Renal pelvis (tissue), 12 donors: ENCODE measurements around the gene PTPRZ1. TPM values are rescaled to one million over a fixed set of nuclear protein-coding genes. Genes with fewer than 3 reads are reported as not detected.

Experiments used
- DNase-seq: peaks from one replicate; pipeline ENCODE4 v3.0.0-alpha.2; 2013
- long read RNA-seq, 16 experiments: transcript quantifications; one replicate each; lab custom pipeline, GENCODE V29; 2026
- polyA plus RNA-seq, 3 donors: library from polyadenylated mRNA; unstranded; fragments of 120-200 nt; gene quantifications; one replicate each; pipeline ENCODE4 v1.2.1, GENCODE V29; 2013; ENCODE audit not compliant: insufficient read length in 3 of 3

The PTPRZ1 gene
- polyA plus RNA-seq: 1 to 10 TPM; 2.4 to 3.7 (median 3.5) TPM
- long read RNA-seq, donor 1: 0 reads
- long read RNA-seq, donor 2: 0 reads
- long read RNA-seq, donor 3, partial matches to known transcripts: 0 of 1 reads
- long read RNA-seq, donor 3, other reads (novel, unspliced or antisense): 0 of 1 reads
- long read RNA-seq, donor 4: 0 reads
- long read RNA-seq, donor 5: 0 reads
- long read RNA-seq, donor 6: 0 reads
- long read RNA-seq, donor 7: 0 reads
- long read RNA-seq, donor 8: 0 reads
- long read RNA-seq, donor 9: 0 reads
- long read RNA-seq, donor 10: 0 reads
- long read RNA-seq, donor 11: 0 reads
- long read RNA-seq, donor 12, partial matches to known transcripts: 34 of 73 reads
- long read RNA-seq, donor 12, other reads (novel, unspliced or antisense): 39 of 73 reads
- long read RNA-seq, donor 13: 0 reads
- long read RNA-seq, donor 14: 0 reads
- long read RNA-seq, donor 15, partial matches to known transcripts: 0 of 1 reads
- long read RNA-seq, donor 15, other reads (novel, unspliced or antisense): 0 of 1 reads
- long read RNA-seq, donor 16: 0 reads

DNA sequence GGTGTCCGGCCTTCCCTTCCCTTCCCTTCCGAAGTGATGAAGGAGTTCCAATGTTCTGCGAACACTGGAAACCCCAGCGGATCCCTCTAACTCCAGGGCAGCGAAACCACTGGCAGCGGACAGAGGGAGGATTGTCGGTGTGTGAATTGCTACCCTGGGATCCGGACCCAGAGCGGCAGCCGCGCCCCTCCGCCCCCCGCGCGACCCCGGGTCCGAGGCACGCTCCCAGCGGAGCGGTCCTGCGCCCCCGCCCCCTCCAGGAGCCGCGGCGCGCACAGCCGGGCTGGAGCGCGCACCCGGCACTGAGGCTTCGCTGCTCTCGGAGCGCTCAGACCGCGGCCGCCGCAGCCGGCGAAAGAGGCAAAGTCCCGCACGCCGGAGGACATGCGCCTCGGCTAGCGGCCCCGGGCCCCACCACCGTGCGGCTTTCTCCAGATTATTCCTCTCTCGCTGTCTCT is at the start of gene PTPRZ1:
PTPRZ1 (plus strand) TSS at position 331 of the 458 bp plus-strand sequence. CDS start 339 bp downstream, outside the sequence.
- DNase-seq: peak; percentile 47

DNA sequence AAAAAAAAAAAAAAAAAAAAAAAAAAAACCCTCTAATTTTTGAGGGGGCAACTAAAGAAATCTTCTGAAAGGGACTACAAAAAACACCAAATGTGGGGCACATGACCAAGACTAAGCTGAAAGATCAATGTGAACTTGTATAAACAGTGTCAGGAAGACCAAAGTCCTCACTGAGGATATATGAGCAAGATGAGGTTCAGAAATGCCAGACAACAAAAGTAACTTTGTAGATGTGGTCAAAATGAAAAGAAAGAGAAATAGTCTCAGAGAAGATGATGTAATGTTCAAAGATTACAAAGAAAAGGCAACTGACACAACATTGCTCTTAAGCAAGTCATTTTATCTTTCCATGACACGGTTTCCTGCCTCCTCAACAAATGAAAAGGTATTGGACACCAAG is 48.7 kb upstream of the PTPRZ1 start:
- no peak for DNase-seq

DNA sequence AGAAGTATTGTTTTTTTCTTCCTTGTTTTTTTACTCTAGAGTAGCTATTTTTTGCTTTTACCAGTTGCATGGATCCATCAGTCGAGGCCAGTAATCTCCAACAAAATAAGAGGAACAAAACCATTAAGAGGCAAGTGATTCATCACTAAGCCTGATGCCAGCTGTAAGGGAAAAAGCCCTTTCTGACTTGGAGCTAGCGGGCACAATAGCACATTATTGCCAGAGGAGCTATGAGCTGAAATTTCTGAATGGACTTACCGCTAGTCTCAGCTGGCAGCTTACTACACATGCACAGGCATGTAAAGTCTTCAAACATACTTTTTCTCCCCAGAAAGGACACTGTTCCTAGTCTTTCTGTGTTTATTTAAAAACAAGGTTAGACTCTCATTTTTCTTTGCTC is 41.6 kb upstream of the PTPRZ1 start:
- no peak for DNase-seq

DNA sequence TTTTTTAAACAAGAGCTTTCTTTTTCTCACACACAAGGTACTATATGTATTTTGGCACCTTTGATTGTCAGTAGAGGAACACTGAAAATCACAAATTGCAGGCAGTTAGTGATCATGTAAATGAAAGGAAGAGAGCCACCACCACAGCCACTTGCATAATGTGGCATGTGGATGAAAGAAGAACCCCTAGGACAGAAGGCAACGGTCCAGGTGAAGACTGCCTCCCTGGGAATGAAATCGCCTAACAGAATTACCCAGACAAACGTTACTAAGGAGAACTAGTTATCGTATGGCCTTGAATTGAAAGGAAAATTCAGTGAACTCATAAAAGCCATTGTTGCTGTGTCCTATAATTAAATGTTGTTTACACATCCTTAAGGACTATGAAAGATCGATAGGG is 41.2 kb upstream of the PTPRZ1 start:
- DNase-seq: no peak

DNA sequence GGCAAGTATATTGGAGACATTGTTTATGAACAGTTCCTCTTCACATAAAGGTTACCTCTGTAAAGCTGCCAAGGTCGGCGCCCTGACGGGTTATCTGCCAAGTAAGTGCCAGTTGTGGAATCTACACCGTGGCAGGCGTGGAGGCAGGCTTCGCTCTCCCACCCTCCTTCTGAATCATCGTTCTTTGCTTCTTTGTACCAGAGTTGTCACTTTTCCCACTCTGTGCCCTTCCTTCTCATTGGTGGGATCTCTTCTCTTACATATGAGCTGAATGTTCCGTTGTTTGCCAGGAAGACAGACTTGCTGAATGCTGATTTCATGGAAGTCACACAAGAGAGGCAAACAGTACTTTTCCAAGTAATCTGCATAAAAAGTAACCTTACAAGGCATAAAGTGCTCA is 40.6 kb upstream of the PTPRZ1 start:
- no peak for DNase-seq

DNA sequence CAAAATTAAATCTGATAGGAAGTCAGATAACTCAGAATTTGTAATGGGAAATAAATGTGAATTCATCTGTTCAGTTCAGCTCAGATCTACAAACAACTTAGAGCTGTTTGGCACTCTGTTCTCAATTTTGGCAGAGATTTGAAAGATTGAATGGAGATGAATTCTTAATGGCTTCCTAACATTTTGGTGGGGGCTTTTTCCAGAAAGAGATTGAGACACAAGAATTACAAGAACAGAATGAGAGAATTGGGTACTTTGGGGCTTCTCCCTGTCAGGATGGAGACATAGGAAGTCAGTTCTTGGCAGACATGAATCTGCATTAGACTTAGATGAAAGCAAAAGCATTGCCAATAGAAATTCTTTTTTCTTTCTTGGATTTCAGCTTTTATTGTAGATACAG is 39.0 kb upstream of the PTPRZ1 start:
- DNase-seq: no peak

DNA sequence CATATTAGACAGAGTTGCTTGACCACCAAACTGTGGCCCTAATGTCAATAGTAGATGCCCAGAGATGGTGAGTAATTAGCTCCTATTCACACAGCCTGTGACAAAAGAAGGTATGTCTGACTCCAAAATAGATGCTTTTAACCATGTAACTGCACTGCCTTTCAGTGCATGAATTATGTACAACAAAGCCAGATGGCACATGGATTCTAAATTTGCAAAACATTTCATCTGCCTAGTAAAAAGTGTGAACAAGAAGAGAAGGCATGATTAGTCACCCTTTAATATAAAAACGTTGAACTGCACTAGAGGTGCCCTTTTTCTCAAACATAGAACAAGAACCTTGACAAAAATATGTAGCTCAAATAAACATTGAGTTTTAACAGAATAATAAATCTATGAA is 35.5 kb upstream of the PTPRZ1 start:
- no peak for DNase-seq

DNA sequence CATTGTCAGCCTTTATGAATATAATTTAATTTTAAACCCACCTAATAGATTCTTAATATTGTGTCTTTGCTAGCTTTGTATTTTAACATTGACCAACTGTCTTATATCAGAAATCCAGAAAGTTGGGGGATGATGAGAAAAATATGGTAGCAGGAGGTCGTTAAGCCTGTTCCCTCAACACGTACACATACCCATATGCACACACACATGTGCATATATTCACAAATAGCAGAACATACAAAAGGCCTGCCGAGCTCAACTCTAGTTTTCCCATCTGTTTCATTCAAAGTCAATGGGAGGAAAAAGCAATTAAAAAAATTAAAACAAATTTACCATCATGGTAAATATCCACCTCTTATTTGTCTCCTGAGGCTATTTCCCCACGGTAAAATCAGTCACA is 25.9 kb upstream of the PTPRZ1 start:
- no peak for DNase-seq

DNA sequence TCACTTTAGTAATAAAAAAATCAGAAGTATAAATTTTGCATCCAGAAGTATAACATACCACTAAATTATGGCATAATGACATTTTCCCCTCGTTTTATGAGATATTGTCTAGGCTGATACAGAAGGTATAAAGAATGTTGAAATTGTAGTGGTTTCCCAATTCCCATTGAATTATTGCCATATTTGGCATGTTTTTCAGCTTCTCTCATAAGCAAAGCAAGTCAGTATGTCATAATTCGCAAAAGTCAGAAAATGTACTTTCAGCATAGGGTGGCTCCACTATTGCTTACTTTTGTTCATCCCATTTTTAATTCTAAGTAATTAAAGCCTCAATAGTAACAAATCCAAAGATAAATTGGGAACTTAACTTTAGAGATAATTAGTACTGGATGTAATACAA is 19.7 kb upstream of the PTPRZ1 start:
- no peak for DNase-seq

DNA sequence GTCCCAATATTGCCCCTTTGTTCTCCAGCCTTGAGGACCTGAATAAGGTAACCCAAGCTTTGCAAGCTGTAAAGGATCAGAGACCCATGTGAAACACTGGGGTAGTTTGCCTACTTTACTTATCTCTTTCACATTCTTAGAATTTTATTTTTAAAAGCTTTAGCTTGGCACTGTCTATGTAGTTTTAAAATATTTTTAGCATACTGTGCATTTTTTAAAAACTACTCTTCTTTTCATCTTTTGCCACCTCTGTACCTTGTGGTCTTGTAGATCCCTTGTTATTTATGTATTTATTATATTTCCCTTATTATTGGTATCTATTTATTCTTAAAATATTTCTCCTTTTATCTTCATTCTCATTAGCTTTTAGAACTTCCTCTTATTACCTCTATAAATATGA is 12.0 kb upstream of the PTPRZ1 start:
- no peak for DNase-seq

DNA sequence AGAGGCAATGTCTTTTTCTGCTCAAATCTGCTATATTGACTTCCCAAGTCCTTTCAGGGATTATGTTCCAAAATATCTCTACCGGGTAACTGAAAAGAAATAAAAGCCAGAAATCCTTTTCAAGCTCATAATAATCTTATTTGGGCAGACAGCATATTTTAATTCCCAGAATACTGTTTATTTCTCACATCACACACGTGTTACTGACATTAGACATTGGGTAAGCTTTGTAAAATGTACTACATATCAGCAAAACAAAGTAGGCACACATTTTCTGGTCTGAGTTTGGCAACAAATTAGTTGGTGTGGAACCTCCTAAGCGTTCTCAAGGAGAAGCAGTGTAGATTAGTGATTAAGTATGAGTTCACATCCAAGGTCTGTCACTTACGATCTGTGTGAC is 10.4 kb upstream of the PTPRZ1 start:
- DNase-seq: no peak

DNA sequence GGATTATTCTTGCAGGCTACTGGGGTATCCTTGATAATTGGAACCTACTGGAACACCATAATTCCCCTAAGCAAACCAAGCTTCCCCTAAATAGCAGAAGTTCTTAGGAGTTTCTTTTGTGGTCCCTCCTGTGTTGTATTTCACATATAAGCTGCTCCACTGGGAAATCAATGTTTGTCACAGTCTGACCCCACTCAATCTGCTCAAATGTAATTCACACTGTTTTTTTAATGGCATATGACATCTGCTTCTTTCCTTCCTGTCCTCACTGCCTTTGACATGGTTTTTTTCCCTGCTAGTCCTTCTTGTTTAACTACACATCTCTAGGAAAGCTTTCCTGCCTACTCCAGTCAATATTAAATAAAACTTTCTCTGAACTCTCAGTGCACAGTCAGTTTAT is 1.8 kb upstream of the PTPRZ1 start:
- DNase-seq: no peak

DNA sequence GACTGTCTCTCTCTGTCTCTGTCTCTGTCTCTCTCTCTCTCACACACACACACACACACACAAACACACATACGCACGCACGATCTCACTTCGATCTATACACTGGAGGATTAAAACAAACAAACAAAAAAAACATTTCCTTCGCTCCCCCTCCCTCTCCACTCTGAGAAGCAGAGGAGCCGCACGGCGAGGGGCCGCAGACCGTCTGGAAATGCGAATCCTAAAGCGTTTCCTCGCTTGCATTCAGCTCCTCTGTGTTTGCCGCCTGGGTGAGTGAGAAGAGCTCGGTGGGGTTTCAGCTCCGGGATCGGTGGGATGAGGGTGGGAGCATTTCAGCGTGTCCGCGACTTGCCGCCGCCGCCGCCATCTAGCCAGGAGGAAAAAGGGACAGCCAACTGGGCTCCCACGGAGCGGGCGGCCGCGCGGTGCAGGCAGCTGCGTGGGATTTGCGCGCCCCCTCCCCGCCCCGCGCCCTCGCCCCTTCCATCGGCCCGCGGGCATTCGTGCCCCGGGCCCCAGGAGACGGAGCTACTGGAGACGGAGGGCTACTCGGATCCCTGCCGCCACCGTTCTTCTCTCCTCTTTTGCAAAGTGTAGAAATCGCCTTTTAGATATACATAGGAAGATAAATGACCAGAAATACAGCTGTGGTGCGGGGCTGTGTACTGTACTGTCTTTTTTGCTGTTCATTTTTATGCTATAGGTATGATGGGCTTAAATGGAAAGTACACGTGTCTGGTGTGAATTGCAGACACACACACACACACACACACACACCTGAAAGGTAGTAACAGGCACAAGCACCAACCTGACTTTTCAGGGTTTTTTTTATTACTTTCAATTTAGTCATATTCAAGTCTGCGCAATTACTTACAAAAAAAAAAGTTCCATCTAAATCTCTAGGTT is 581 bp downstream of the PTPRZ1 start:
- DNase-seq: no peak

DNA sequence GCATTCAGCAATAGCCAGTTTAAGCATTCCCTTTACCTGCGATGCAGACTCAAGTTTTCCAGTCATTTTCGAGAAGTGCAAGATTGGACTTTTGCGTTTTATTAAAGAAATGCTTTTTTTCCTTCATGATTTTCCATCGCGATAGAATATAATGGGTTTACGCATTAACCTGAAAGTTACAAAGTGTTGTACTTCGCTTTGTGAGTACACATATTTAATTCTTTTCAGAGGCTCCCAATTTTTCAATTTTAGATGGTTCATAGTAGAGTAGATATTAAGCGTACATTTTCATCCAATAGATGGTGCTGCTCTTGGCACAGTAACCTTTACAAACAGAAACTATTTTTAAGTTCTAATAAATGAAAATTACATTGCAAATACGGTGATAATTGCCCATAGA is 1.3 kb downstream of the PTPRZ1 start:
- no peak for DNase-seq

DNA sequence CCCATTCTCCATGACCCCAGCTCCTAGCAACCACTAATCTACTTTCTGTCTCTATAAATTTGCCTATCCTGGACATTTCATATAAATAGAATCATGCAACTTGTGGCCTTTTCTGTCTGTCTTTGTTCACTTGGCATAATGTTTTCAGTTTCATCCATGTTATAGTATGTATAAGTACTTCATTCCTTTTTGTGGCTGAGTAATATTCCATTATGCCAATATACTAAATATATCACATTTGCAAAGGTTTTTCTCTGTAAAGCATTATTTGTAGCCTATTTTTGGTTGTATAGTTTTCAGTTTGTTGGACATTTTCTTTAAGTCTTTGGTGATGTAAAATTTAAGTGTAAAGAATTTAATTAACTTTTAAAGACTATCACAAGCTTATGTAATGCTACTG is 2.2 kb downstream of the PTPRZ1 start:
- no peak for DNase-seq

DNA sequence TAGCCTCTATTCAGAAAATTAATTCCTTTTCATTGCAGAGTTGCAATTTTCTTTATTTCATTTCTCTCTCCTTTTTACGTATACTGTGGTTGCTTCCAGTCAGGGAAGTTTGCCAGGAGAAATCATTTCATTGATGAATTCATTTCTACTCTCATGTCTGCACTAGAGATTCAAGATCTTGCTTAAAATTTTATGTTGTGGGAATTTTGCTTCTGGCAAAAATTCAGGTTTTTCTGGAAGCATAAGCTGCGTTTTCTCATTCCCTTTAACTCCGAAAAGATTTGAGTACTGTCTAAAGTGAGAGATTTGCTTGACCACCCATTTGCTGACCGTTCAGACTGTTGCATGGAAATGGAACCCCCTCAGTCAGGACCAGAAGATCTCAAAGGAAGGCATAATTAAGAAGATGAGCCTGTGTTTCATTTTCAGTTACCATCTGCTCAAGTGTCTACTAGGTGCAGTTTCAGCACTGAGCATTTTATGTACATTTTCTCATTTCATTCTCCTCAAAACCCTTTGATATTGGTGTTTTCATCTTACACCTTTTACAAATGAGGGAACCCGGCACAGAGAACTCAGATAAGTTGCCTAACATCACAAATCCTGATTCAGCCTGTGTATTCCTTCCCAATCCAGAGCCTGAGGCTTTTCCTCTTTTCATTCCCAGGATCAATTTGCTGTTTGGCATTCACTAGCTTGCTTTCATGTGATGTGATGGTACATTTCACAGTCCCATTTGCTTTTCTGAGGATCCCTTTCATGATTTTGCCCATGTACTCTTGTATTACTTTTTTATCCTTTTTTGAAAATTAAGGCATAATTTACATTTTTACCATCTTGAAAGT is 3.9 kb downstream of the PTPRZ1 start:
- no peak for DNase-seq

DNA sequence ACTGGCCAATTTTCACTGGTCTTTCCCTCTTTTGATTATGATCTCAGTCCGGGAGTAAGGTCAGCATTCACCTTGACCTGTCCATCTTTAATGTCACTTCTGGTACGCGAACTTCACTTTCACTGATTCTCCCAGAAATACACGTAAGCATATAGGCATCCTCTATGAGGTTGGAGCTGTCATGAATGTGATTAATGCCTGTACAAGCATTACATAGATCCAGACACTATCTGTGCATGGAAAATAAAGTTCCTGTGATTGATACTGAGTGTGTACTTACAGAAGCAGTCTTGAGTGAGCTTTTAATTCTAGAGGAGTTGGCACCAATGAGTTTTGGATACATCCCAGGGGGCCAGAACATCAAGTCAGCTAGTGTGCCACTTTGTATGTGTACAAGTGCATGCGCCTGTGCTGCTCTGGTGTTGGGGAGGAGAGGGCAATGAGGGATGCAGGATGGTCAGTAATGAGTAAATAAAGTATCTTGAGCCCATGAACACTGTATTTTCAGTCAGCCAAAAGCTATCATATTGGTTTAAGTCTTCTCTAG is 6.0 kb downstream of the PTPRZ1 start:
- DNase-seq: no peak

DNA sequence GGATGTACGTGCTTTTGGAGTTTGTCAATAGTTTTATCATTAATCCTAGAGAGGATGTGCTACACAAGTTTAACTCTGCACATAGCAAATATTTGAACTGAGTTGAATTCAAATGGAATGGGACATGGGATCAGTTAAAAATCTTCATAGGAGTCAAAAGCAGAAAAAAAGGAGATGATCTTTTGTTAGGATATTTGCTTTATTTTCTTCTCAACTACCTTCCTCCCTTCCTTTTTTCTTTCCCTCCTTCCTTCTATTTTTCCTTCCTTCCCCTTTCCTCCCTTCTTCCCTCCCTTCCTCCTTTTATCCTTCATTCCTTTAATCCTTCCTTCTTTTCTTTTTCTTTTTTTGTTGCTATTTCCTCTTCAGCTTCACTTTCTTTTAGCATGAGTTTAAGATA is 6.6 kb downstream of the PTPRZ1 start:
- DNase-seq: no peak

DNA sequence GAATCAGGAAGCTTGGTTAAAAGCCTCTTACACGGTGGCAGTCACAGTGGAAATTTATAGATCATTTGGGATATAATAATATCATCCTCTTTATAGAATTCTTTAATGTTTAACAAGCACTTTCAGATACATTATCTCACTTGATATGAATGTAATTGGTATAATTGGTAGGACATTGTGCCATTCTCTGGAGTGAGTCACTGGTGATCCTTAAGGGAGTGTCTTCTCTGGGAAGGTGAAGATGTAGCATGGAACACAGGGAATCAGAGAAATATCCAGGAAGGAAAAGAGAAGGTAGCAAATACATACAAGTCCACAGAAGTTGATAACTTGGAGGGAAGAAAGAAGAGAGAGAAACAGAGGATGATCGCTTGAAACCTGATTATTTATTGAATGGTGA is 9.8 kb downstream of the PTPRZ1 start:
- DNase-seq: no peak

DNA sequence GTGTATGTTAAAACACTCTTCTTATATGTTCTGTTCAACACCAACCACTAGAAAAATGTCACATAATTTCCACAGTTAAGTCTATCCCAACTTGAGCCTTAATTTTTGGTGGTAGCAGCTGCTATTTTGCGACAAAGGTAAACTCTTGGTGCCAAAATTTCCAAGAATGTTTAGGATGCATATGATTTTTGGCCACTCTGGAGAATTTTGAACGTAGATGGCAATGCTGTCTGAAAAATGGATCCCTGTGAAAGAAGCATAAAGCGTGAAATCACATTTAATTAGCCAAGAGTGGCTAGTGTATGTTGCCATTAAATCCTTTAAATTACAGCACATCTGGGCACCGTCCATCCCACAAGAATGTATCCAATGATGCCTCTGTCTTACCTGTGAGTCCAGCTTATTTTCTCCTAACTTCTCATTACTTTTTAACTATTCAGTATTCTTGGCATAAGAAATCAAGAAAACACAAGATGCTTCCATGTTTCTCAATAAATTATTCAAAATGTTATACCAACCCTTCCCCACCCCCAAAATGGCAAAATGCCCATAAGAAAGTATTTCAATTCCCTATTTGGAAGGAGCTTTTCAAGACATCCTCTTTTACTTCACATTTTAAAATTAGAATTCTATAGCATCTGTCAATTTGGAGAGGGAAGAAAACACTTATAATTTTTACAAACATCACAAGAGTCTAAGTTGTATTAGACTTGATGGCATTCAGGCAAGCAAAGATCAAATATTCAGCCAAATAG is 12.4 kb downstream of the PTPRZ1 start:
- DNase-seq: no peak

DNA sequence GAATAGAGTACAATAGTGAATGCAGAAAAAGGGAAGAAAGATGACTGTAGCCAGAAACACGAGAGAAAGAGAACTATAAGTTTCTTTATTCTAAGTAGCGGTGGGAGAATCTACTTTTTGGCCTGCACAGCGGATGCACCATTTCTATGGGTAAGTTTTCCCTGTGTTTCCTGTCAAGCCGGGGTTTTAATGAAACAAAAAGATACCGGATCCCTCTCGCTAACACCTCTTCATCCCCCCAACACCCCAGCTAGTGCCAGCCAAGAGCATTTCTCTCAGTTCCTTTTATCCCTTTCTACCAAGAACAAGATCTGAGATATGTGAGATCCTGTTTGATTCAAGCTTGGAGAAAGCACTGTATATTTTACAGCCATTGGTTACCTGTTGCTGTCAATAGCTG is 14.7 kb downstream of the PTPRZ1 start:
- DNase-seq: no peak
